Activated CD4-positive, alpha-beta T cell treated with anti-CD3 and anti-CD28 coated beads, Interleukin-2, amount 50 U/mL, for 24 hours (primary cell): Measurements from ENCODE around the gene ADAM22.
"Not testable (repeated sequence)": the region's sequence is repeated elsewhere in the genome, so short reads cannot be mapped to it uniquely, and the experiment has no call there.

ENCODE experiments used
- DNase-seq, 2 donors: peaks; one replicate each; pipeline ENCODE4 v3.0.0-alpha.2; 2020; ENCODE audit warnings: low read depth in 1 of 2, low spot score in 1 of 2

The ADAM22 gene, protein sequence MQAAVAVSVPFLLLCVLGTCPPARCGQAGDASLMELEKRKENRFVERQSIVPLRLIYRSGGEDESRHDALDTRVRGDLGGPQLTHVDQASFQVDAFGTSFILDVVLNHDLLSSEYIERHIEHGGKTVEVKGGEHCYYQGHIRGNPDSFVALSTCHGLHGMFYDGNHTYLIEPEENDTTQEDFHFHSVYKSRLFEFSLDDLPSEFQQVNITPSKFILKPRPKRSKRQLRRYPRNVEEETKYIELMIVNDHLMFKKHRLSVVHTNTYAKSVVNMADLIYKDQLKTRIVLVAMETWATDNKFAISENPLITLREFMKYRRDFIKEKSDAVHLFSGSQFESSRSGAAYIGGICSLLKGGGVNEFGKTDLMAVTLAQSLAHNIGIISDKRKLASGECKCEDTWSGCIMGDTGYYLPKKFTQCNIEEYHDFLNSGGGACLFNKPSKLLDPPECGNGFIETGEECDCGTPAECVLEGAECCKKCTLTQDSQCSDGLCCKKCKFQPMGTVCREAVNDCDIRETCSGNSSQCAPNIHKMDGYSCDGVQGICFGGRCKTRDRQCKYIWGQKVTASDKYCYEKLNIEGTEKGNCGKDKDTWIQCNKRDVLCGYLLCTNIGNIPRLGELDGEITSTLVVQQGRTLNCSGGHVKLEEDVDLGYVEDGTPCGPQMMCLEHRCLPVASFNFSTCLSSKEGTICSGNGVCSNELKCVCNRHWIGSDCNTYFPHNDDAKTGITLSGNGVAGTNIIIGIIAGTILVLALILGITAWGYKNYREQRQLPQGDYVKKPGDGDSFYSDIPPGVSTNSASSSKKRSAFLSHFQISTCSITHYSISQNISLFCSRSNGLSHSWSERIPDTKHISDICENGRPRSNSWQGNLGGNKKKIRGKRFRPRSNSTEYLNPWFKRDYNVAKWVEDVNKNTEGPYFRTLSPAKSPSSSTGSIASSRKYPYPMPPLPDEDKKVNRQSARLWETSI

DNA sequence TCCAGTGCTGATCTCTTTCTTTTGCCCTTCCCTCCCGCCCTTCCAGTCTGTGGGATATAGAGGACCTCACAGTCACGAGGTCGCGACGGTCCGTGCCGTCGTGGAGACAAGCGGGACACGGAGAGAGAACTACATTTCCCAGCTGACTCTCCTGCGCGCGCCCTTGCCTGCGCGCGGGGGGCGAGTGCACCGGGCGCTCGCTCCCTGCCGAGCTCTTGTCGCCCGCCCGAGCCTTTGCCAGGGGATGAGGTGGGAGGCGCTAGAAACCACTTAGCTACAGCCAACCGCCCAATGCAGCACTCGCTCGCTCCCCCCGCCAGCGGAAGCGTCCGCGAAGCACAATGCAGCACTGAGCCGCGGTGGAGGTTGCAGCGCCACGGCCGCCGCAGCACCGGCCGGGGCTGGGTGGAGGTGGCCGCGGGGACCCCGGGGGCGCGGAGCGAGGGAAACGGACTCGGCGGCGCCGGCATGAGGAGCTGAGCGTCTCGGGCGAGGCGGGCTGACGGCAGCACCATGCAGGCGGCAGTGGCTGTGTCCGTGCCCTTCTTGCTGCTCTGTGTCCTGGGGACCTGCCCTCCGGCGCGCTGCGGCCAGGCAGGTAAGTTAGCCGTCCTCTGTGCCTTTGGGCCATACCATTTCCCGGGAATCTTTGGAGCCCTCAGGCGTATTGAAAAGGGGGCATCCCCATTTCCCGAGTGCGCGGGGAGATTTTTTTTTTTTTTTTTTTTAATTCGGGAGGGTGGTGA is at the start of gene ADAM22:
Gene ADAM22 (plus strand): TSS at position 299 of the 746 bp plus-strand sequence. CDS start 215 bp downstream, at position 514.
- peak; percentile 46 to 56 for DNase-seq

DNA sequence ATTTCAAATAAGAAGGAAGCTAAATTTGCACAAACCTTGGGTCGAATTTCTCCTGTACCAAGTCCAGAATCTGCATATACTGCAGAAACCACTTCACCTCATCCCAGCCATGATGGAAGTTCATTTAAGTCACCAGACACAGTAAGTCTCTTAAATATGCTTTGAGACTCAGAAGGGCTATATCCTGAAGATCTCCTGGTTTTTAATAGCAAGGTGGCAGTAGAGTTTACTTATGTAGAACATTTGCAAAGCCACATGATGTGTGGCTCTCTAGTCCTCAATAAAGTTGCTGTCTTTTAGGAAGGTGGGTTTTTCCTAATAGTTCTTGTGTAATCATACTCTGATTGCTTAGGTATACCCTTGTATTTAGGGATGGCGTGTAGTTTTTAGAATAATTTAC is 49.0 kb upstream of the ADAM22 start:
- no peak for DNase-seq

DNA sequence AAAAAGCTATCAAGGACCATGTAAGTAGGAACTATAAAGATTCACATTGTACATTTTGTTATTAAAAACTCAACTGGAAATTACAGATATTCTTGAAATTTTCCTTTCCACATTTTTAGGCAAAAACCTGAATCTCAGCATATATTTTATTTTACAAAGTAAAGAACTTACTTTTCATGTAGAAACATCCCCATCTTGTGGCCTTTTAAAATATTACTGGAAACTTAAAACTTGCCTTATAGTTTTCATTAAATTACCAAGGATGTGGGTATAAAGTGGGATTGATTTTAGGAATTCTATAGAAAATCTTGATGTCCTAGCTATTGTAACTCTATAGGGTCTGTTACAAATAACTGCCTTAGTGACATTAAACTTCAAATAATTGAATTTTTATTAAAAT is 47.2 kb upstream of the ADAM22 start:
- DNase-seq, result no peak

DNA sequence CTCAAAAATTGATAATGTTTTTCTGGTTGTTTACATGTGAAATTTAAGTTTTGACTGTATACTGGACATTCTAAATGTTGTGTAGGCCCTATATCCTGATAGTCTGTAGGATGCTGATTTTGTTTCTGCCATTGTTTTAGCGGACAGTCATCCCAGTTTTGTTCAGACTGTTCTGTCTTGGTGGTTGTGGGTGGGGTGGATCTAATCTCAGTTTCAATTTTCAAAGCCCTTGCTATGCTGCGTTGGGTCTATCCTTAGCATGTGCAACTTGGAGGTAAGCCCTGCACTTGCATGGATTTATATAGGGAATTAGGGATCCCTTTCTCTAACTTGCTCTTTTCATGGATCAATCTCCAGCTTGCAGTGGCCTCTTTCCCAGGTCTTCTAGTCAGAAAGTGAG is 38.7 kb upstream of the ADAM22 start:
- DNase-seq, result no peak

DNA sequence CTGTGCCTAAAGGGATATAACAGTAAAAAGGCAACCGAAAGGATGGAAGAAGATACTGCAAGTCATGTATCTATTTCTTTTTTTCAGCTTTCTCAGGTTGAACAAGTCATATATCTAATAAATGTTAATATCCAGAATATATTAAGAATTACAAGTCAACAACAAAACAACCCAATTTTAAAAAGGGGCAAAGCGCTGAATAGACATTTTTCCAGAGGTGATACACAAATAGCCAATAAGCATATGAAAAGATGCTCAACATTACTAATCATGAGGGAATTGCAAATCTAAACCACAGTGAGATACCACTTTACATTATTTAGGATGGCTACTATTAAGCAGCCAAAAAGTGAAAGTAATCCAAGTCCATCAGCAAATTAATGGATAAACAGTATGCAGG is 34.8 kb upstream of the ADAM22 start:
- DNase-seq, result no peak

DNA sequence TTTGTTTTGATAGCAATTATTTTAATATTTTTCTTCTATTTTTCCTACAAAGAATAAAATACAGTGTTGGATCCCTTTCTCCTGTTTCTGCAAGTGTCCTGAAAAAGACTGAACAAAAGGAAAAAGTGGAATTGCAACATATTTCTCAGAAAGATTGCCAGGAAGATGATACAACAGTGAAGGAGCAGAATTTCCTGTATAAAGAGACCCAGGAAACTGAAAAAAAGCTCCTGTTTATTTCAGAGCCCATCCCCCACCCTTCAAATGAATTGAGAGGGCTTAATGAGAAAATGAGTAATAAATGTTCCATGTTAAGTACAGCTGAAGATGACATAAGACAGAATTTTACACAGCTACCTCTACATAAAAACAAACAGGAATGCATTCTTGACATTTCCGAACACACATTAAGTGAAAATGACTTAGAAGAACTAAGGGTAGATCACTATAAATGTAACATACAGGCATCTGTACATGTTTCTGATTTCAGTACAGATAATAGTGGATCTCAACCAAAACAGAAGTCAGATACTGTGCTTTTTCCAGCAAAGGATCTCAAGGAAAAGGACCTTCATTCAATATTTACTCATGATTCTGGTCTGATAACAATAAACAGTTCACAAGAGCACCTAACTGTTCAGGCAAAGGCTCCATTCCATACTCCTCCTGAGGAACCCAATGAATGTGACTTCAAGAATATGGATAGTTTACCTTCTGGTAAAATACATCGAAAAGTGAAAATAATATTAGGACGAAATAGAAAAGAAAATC is 26.7 kb upstream of the ADAM22 start:
- not testable (repeated sequence) for DNase-seq

DNA sequence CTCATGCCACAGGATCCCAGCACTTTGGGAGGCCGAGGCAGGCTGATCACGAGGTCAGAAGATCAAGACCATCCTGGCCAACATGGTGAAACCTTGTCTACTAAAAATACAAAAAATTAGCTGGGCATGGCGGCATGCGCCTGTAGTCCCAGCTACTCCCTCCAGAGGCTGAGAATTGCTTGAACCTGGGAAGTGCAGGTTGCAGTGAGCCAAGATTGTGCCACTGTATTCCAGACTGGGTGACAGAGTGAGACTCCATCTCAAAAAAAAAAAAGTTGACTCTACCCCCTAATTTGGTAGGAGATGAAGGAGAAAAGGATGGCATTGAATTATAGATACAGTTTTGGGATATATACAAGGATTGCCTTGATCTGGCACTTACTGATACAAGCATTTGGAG is 25.2 kb upstream of the ADAM22 start:
- DNase-seq, result not testable (repeated sequence)

DNA sequence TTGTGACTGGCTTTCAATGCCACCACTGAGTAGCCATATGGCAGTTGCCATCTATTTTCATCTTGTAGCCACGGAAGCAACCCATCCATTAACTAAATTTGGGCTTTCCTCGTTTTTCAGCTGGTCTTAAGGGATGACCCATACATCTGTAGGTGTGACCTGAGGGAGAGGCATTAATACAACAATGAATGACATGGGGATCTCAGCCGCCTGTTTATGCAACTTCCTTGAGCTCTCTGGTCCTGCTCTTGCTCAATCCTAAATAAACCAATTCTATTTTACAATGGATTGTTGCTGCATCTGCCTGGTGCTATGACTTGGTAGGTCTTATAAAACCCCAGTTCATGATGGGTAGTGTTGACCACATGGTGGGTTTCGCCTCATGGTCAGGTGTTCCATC is 21.9 kb upstream of the ADAM22 start:
- DNase-seq, result no peak

DNA sequence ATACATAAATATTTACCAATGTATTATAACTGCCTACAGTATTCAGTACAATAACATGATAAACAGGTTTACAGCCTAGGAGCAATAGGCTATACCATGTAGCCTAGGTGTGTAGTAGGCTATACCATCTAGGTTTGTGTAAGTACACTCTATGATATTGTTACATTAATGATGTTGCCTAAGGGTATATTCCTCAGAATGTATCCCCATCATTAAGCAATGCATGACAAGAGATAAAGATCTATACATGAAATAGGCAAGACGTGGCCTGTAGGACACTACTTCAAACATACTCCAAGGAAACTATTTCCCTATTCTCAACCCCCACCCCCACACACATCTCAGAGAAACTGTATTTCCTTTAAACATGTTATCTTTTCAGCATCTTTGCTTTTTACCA is 15.3 kb upstream of the ADAM22 start:
- no peak for DNase-seq

DNA sequence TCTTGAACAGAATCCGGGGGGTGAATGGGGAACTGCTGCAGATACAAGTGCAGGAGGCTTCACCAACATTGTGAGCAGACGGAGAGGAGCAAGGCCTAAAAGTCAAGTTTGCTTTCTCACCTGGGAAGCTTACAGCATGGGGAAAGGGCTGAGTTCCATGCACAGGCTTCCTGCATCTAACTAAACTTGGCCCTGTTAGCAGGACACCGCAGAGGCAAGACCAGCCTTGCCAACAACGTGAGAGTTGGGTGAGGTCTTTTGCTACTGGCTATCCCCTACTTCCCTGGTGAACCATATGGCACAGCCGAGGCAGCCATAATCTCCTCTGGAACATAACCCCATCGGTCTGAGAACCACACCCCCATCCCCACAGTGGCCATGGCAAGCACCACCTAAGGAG is 14.2 kb upstream of the ADAM22 start:
- DNase-seq, result no peak

DNA sequence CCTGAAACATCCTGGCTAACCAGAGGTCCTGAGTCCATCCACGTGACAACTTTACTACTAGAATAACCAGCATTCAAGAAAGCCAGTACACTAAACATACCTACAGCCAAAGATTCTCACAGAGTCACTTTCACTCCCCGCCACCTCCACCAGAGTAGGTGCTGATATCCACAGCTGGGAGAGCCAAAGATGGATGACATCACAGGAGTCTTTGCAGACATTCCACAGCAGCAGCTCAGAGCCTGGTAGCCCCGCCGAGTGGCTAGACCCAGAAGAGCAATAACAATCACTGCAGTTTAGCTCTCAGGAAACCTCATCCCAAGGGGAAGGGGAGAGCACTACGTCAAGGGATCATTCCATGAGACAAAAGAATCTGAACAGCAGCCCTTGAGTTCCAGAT is 13.5 kb upstream of the ADAM22 start:
- DNase-seq, result no peak

DNA sequence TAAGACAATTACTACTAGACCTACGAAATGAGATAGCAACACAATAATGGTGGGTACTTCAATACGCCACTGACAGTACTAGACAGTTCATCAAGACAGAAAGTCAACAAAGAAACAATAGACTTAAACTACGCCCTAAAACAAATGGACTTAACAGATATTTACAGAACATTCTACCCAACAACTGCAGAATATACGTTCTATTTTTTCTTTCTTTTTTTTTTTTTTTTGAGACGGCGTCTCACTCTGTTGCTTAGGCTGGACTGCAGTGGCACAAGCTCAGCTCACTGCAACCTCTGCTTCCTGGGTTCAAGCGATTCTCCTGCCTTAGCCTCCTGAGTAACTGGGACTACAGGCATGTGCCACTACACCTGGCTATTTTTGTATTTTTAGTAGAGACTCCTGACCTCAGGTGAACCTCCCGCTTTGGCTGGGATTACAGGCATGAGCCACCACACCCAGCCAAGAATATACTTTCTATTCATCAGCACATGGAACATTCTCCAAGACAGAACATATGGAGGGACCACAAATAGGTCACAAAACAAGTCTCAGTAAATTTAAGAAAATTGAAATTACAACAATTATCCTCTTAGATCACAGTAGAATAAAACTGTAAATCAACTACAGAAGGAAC is 11.2 kb upstream of the ADAM22 start:
- DNase-seq, result not testable (repeated sequence)

DNA sequence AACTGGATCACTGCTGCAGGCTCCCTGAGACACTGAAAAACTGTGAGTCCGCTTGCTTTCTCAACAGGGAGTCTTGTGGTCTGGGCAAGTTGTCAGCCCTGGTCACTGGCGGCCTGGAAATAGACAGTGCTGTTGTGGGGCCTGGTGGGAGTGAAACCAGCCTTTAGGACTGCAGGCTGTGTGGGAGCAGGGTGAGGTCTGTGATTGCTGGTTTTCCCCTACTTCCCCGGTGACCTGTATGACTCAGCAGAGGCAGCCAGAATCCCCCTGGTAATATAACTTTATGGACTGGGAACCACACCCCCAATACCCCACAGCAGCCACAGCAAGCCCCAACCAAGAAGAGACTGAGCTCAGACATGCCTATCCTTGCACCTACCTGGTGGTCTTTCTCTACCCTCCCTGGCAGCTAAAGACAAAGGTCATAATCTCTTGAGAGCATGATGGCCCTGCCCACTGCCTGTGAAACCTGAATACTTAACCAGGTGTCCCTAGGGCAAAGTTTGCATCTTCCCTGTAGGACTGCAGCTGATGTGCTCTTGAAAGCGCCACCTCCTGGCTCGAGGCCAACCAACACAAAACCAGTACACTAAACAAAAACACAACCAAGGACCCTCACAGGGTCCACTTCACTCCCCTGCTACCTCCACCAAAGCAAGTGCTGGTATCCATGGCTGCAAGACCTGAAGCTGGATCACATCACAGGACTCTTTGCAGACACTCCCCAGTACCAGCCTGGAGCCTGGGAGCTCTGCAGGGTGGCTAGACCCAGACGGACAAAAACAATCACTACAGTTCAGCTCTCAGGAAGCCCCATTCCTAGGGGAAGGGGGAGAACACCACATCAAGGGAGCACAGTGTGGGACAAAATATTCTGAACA is 7.2 kb upstream of the ADAM22 start:
- no peak for DNase-seq

DNA sequence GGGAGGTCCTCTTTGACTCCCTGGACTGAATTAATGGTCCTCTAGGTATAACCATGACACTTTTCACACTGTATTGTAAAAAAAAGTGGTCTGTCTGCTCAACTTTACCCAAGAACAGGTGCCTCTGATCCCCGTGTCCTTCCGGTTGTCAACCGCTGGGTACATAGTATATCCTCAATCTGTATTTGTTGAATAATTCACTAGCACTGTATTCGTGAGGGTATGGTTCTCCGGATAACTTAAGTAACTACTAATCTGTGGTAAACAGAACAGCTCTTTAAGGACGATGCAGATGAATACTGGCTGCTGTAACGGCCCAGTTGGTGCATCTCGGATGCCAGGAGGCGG is 472 bp upstream of the ADAM22 start:
- DNase-seq, result no peak

DNA sequence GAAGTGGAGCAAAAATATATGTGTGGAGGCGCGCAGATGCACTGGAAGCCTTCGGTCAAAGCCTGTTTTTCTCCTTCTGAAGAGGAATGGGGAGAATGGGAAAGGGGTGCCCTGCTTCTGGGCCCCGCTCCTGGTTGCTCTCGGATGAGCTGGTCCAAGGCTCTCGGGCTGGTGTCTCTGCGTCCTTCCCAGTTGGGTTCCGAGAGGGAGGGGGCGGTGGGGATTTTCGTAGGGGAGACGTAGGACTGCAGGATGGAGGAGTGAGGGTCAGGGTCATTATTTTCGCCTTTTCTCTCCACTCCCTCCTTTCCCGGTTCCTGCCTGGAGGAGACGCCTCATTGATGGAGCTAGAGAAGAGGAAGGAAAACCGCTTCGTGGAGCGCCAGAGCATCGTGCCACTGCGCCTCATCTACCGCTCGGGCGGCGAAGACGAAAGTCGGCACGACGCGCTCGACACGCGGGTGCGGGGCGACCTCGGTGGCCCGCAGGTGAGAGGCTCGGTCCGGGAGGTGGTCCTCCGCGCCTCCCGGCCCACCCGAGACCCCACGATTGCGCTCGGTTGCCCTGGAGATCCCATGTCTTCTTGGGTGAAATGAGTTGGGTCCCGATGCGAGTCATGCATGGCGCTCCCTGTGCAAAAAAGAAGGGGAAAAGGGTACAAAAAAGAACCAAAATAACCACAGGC is 790 bp downstream of the ADAM22 start:
- no peak for DNase-seq

DNA sequence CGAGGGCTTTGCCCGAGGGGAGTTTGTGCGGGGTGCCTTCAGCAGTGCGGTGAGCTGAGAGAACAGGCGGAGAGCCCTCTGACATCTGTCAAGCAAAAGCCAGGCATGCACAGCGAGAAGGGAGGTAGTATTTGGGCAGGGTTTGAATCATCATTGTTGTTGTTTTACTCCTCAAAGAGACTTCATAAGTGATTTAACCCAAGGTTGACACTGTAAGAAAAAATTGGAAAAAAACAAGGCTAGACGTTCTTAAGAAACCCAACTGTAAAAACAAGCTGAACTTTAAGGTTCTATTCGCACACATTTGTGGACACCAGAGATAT is 1.3 kb downstream of the ADAM22 start:
- DNase-seq, result no peak

DNA sequence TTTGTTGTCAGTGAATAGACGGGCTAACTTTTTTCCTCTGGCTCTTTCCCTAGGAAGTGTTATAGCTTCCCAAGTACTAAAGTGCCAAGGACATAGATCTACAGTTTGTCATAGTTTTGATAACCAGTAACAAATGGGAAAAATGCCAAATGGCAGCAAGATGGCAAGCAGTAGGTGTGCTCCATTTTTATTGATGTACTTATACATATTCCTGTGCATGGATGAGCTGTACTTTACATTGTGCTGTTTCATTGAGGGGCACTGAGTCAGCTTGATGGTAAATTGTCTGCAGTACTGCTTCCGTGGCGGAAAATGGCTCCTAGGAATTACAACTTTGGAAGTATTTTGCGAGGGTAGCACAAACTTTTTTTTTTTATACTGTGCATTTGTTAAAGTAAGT is 7.1 kb downstream of the ADAM22 start:
- no peak for DNase-seq

DNA sequence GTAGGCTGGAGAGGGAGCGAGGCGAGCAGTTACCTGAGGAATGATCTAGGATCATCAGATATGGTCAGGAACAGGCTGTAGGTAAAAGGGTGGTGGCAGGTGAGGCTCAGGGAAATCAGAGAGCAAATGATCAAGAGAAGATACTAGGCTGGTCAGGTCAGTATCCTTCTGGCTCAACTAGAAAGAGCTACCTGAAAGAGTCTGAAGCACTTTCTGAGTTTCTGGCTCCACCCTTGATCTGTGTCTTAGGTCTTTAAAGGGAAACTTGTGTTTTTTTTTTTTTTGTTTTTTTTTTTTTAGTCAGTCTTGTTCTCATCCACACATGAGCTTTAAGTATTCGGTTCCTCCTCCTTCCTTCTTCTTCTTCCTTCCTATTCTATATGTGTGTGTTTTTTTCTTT is 10.5 kb downstream of the ADAM22 start:
- DNase-seq, result no peak

DNA sequence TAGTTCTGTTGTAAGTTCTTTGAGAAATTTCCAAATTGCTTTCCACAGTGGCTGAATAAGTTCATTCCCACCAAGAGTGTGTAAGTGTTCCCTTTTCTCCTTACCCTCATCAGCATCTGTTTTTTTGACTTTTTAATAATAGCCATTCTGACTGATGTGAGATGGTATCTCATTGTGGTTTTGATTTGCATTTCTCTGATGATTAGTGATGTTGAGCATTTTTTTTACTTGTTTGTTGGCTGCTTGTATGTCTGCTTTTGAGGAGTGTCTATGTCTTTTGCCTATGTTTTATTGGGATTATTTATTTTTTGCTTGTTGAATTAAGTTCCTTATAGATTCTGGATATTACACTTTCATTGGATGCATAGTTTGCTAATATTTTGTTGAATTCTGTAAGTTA is 11.9 kb downstream of the ADAM22 start:
- not testable (repeated sequence) for DNase-seq
